Vagina (tissue), 2 donors: ENCODE results near the gene COLEC12.

Experiments used
- CTCF ChIP-seq, 3 experiments: fragments of 450-650 bp in 2 of 3; fragments of 200-600 bp in 1 of 3; sonication (generic) in 1 of 3; IDR thresholded peaks; one replicate each; pipeline ENCODE4 v1.5.1; 2017 to 2019; ENCODE audit warnings: antibody characterized with exemption in 3 of 3, mild to moderate bottlenecking in 2 of 3, moderate library complexity in 2 of 3
- POLR2A ChIP-seq, 2 donors: fragments of 450-650 bp; IDR thresholded peaks; one replicate each; pipeline ENCODE4 v1.6.1; 2017; ENCODE audit warnings: antibody characterized with exemption in 2 of 2, mild to moderate bottlenecking in 2 of 2, moderate library complexity in 2 of 2
- POLR2AphosphoS5 ChIP-seq, 2 donors: sonication (generic); formaldehyde crosslinking; IDR thresholded peaks; one replicate each; pipeline ENCODE4 v1.9.0; 2017; ENCODE audit warnings: antibody characterized with exemption in 2 of 2, mild to moderate bottlenecking in 2 of 2, low read depth in 1 of 2; ENCODE audit not compliant: insufficient read depth in 1 of 2

DNA sequence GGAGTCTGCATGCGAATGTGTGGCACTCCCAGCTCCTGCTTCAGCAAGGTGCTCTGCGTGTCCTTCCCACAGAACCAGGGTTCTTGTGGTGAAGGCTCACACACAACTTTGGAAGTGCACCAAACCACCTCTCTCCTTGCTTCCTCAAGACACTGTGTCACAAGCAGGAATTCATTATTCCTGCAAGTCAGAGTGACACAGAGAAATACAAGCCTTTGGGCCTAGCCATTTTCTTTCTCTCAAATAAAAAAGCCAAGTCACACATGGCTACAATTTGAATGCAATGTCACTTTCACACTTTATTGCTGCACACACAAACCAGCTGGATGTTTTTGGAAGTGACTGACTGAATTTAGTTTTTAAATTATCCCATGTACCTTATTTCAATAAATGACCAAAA is 202.6 kb downstream of the COLEC12 start:
- TF ChIP-seq CTCF (IDR thresholded peaks at IDR 0.05) (no peak), POLR2A (IDR thresholded peaks at IDR 0.05) (no peak), POLR2AphosphoS5 (IDR thresholded peaks at IDR 0.05; ENCODE audit: insufficient read depth in 1 of 2, low read depth in 1 of 2) (no peak)
